ENCODE results near the gene NMB.

DNA sequence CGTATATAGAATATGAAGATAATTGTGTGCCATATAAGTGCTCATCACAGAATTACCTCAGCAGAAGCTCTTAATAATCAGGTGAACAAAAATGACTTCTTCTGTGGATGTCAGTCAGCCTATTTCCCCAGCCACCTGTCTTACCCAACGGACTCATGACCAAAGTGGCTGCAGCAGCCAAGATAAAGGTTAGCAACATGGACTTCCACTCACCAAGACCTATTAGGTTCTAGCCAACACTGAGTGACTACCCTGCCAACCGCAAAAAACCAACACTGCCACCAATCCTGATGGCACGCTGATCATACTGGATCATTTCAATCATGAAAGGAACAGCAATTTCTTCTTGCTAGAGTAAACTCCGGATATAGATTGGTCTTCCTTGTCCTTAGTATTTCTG is 45.8 kb upstream of the NMB start:
- no peak for TF ChIP-seq POLR2A (IDR thresholded peaks at IDR 0.05; ENCODE audit: low read length)
- no peak for TF ChIP-seq GATA1 (IDR thresholded peaks at IDR 0.05; ENCODE audit: low read depth, low read length)
